Stimulated activated CD4-positive, alpha-beta T cell treated with anti-CD3 and anti-CD28 coated beads, Interleukin-1b, Interleukin-23, amount 100 ng/mL, for 24 hours (primary cell): ENCODE data around the gene KANK2.
"Not testable (repeated sequence)": the region's sequence is repeated elsewhere in the genome, so short reads cannot be mapped to it uniquely, and the experiment has no call there.

Source experiments
- DNase-seq, 4 experiments: peaks; one replicate each; pipeline ENCODE4 v3.0.0-alpha.2; 2020; ENCODE audit warnings: low read depth in 4 of 4, low spot score in 1 of 4

Gene KANK2

DNA sequence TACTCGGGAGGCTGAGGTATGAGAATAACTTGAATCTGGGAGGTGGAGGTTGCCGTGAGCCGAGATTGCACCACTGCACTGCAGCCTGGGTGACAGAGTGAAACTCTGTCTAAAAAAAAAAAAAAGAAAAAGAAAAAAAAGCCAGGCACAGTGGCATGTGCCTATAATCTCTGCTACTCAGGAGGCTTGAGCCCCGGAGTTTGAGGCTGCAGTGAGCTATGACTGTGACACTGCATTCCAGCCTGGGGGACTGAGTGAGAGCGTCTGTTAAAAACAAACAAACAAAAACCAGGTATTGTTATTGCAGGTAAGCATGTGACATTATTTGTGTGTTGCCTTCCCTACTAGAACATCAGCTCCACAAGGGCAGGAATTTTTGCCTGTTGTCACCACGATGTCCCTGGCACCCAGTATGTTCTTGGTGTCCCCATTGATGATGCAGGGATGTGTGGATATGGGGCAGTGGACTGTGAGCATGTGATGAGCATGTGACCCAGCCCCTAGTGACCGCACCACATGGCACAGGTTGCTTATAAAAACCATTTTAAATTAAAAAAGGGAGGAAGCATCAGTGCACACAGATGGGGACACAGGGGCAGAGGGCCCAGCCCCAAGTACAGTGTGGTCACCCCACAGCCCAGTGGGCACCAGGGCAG lies 1.6 kb upstream of the KANK2 start:
- no peak for DNase-seq

DNA sequence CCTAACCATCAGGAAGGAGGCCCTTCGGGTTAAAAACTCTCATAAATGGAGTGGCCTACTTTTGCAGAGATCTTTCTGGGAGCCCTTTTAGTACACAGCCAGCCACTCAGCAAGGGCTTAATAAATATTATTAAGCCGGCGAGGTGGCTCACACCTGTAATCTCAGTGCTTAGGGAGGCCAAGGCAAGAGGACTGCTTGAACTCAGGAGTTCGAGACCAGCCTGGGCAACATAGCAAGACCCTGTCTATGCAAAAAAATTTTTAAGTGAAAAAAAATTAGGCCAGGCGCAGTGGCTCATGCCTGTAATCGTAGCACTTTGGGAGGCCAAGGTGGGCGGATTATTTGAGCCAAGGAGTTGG lies 810 bp upstream of the KANK2 start:
- DNase-seq: no peak

DNA sequence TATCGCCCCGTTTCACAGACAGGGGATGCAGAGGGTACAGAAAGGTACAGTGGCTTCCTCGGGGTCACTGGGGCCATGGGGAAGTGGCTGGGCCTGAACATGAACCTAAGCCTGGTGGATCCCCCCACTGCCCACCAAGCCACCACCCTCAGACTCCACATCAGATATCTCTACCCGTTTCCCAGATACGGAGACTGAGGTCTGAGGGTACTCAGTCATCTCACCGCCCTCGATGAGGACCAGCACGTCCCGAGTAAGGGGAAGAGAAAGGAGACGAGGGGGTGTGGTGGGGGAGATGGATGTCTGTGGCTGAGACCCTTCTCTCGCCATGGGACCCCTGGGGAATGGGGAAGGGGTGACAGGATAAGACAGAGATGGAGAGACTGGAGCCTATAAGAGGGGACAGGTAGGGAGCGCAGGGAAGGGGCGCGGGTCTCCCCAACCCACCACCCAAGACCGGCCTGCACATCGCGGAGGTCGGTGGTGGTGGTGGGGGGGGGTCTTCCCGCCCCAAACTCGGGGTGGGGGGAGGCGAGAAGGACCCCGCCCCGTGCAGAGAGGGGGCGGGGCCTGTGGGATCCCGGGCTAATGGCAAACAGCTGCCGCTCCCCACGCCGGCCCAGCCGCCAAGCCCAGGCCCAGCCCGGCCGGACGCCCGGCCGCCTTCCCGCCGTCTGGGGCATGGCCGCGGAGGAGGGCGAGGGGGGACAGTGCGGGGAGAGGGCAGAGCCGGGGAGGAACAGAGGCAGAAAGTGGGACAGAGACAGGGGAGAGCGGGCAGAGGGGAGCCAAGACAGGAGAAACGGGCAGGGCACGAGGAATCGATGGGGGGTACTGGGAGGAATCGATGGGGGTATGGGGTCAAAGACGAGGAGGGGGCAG lies 698 bp downstream of the KANK2 start:
- no peak for DNase-seq

DNA sequence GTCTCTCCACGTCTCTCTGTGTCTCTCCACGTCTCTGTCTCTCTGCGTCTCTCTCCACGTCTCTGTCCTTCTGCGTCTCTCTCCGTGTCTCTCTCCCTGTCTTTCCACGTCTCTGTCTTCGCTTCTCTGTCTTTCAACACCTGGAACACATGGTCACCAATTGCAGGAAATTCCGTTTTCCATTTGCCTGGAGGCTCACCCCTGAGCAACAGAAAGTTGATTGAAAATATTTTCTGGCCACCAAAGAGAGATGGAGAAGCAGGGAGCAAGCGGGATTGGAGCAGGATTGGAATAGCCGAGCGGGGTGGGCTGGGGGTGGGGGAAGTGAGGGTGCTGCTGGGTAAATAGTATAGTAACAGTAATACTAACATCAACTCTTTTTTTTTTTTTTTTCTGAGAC lies 1.7 kb downstream of the KANK2 start:
- no peak for DNase-seq

DNA sequence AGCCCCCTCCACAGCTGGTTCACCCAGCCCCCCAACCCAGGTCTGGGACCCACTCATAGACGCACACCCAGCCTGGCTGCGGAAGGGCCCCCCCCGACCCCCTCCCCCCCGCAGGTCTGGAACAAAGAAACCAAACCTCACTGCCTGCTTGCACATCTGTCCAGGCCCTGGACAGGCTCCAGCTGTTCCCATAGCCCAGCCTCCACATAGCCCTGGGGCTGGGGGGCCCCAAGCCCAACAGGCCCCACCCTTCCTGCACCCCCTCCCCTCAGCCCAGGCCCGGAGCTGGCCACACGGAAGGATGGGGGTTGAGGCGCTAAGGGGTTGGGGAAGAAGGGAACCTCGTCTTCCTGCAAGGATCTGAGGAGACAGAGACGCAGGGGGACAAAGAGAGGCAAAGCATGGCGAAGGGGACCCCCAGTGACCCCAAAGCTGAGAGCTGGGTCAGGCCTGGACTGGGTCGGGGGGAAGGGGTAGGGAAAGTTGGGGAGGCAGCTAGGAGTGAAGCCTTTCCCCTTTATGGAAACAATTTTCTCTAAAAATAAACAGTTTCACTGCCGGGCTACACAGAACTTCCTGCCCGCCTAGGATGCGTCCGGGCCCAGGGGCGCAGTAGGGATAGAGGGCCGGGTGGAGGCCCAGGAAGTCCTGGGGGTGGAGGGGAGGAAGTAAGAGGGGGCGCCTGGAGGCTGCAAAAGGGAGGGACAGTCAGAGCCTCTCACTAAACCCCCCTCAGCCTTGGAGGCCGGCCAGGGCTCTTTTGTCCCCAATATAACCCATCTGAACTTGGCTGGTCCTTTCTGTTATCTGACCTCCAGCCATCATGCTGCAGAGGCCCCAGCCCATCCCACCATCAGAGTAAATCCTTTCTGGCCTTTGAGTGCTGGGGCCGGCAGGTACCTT lies 2.4 kb downstream of the KANK2 start:
- no peak for DNase-seq

DNA sequence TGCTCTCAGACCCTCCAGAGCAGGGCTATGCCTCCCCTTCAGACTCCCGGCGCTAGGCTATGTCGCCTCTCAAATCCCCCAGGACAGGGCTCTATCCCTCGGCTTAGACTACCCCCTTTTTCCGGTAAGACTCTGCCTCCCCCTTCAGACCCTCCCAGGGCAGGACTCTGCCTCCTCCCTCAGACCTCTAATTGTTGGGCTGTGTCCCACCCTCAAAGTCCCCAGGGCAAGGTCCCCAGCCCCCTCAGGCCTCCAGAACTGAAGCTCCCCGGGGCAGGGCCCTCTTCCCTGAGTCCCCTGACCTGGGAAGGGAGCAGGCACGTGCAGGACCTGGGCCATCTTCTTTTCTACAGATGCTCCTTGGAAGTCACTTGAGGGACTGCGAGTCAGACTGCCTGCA lies 3.2 kb downstream of the KANK2 start:
- no peak for DNase-seq

DNA sequence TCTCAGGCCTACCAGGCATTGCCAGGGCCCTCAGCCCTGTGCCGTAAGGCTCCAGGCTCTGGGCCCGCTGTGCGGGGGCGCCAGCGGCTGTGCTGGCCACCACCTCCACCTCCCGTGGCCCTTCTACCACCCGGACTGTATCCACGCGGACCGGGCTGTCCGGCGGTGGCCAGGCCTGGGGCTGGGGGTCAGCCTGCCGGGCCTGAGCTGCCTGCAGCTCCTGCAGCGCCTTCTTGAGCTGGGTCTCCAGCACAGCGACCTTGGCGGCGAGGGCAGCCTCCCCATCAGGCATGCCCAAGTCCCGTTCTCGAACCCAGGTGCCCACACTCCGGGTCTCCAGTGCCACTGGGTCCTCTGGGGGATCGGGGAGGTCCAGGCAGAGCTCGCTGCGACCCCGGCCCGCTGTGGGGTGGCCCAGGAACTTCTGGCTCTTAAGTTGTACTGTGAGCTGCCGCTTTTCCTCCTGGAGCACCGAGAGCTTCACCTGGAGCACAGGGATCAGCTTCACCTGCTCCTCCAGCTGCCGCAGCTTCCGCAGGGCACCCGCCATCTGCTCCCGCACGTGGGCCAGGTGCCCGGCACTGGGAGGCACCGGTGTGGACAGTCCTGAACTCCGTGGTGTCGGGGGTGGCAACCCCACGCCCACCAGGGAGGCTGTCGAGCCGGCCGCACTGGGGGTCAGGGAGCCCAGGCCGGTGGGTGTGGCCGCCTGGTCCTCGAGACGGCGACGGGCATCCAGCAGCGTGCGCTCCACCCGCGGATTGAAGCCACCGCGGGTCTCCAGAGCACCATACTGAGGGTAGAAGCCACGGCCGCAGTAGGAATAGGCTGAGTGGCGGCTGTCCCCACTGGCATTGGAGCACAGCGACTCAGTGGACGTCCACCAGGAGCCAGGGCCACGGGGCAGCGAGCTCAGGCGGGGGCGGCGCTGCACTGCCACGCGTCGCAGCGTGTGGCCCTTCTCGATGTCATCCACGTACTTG lies 4.1 kb downstream of the KANK2 start:
- DNase-seq: no peak

DNA sequence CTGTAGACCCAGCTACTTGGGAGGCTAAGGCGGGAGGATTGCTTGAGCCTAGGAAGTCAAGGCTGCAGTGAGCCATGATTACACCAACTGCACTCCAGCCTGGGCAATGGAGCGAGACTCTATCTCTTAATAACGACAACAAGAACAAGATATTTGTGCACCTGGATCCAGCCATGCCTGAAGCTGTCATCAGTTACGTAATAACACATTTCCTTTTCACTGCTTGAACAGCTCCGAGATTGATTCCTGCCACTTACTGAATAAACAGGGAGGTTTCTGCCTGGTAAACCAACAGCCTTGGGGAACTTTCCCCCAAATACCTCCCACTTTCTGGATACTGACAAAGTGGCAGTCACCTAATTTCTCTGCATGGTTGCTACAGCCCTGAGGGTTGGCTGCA lies 5.4 kb downstream of the KANK2 start:
- DNase-seq: no peak

DNA sequence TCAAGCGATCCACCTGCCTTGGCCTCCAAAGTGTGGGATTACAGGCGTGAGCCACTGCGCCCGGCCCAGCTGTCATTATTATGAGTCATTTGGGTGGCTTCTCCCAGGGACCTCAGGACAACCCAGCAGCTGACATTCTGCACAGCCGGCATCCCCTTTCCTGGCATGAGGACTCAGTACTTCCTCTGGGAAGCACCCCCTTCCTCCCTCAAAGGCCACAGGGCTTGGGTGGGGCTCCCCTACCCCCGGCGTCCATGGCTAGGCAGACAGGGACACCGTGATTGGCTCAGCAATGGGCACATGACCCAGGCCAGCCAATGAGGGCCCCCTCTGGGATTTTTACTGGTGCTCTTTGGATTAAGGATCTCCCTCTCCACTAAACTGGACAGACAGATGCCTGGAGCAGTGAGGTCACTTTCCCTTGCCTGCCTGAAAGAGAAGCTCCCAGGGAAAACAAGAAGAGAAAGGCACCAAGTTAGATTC lies 6.0 kb downstream of the KANK2 start:
- no peak for DNase-seq

DNA sequence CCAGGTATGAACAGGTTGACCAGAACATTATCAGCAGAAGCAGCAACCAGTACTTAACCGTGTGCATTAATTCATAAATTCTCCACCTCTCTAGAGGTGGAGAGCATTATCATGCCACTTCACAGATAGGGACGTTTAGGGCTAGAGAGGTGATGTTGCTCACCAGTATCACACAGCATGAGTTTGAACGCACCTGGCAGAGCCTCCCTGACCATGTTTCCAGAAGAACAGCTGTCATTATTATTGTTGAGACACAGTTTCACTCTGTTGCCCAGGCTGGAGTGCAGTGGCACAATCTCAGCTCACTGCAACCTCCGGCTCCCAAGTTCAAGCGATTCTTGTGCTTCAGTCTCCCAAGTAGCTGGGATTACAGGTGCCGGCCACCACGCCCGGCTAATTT lies 6.8 kb downstream of the KANK2 start:
- no peak for DNase-seq

DNA sequence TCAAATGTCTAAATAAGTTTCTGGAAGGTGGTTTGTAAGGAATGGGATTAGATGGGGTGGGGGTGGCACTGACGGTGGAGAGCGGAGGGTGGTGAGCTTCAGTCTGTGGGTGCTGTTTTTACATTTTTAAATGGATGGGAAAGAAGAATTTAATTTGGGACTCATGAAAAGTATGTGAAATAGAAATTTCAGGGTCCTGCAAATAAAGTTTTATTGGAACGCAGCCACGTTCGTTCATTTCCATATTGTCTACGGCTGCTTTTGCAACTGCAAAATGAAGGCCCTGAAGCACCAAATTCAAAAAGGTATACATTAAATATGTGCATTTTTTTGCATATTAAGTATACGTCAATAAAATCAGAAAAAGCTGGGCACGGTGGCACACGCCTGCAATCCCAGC lies 9.9 kb downstream of the KANK2 start:
- no peak for DNase-seq

DNA sequence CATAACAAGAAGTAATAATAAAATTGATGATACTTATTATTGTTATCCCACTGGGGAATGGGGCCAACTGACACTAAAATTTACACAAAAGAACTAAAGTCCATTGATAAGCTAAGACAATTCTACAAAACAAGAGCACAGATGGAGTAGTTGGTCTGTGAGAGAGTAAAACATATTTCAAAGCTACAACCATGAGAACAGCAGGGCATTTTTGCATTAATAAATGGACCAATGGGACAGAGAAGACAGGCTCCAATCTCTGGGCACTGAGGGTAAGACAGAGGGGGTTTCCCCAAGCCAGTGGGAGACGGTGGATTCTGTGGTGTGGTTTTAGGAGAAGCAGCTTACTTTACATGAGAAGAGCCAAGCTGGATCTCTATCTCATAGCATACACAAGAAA lies 14.4 kb downstream of the KANK2 start:
- DNase-seq: no peak

DNA sequence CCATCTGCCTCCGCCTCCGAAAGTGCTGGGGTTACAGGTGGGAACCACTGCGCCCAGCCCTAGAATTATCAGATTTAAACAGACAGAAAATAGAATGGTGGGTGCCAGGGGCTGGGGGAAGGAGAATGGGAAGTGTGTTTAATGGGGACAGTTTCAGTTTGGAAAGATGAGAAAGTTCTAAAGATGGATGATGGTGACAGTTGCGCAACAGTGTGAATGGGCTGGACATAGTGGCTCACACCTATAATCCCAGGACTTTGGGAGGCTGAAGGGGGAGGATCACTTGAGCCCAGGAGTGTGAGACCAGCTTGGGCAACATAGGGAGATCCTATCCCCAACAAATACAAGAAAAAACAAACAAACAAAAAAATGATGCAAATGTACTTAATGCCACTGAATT lies 15.9 kb downstream of the KANK2 start:
- no peak for DNase-seq

DNA sequence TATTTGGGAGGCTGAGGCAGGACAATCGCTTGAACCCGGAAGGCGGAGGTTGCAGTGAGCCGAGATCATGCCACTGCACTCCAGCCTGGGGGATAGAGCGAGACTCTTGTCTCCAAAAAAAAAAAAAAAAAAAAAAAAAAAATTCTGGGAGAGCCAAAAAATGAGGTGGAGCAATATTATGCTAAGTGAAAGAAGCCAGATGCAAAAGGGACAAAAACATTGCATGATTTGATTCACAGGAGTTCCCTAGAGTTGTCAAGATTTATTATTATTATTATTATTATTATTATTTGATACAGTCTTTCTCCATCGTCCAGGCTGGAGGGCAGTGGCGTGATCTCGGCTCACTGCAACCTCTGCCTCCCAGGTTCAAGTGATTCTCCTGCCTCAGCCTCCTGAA lies 16.4 kb downstream of the KANK2 start:
- DNase-seq: not testable (repeated sequence)

DNA sequence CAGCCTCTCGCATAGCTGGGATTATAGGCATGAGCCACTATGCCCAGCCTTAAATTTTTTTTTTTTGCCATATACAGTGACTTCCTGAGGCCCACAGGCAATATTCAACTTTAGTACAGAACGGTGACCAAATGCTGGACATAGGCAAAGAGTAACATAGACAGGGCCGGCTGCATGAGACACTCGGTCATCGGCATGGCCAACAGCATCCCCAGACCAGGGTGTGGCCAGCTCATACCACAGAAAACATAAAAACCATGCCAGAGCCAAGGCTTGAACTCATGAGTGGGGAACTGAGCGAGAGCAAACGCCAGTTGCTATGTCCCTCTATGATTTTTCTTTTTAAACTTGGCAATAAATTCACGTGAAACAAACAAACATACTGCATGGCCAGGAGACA lies 17.0 kb downstream of the KANK2 start:
- no peak for DNase-seq

DNA sequence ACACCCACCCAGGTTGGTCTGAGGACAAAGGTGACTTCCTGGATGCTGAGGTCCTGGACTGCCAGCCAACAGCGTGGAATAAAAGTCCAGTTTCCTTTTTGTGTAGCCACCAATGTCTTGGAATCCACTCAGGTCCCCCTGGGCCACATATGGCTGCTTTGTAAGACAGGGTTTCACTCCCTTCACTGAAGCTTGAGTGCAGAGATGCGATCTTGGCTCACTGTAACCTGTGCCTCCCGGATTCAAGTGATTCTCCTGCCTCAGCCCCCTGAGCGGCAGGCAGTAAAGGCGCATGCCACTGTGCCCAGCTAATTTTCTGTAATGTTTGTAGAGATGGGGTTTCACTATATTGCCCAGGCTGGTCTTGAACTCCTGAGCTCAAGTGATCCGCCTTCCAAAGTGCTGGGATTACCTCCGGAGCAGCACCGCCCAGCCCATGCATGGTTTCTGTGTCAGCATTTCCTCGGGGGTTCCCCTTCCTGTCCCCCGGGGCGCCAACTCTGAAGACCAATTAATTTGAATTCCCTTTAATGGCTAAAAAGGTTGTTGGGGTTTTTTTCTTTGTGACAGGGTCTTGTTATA lies 17.5 kb downstream of the KANK2 start:
- no peak for DNase-seq

DNA sequence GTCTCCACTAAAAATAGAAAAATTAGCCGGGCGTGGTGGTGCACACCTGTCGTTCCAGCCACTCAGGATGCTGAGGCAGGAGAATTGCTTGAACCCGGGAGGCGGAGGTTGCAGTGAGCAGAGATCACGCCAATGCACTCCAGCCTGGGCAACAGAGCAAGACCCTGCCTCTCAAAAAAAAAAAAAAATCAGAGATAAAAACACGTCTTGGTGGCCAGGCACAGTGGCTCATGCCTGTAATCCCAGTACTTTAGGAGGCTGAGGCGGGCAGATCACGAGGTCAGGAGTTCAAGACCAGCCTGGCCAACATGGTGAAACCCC lies 18.2 kb downstream of the KANK2 start:
- not testable (repeated sequence) for DNase-seq

DNA sequence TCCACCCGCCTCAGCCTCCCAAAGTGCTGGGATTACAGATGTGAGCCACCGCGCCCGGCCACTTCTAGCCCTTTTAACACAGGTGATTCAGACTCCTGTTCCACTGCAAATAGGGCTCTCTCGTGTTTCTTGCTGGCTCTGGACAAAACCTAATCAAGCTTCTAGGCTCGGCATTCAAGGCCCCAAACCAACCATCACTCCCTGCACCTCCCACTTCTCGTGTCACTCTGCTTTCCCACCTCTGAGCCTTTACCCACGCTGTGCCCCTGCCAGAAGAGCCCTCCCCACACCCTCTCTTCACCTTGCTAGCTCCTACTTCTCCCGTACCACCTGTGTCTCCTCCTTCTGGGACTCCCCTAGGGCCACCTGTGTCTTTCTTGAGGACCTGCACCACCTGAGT lies 19.8 kb downstream of the KANK2 start:
- no peak for DNase-seq

DNA sequence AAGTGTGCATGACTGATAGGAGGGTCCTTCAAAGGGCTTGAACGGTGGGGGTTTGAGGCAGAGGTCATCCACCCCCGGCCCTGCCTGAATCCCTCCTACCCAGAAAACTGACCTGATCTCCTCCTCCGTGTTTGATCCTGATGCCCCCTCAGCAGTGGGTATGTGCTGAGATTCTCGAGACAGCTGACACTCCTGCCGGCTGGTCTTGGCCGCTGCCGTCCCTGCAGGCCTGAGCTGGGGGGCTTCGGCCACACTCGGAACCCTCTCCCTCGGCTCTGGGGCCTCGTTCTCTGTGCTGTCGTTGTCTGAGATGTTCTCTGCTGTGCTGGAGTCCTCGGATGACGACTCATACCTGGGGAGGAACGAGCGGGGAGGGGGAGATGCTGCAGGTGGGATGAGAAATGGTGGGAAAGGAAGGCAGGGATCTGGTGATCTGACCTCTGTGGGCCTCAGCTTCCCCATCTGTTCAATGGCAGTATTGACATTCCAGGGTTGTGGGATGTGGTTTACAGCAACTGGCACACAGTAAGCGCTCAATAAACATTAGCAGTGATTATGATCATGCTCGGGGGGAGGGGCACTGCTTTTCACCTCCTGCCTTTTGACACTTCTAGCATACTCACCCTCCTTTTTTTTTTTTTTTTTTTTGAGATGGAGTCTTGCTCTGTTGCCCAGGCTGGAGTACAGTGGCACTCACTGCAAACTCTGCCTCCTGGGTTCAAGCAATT lies 20.7 kb downstream of the KANK2 start:
- no peak for DNase-seq

DNA sequence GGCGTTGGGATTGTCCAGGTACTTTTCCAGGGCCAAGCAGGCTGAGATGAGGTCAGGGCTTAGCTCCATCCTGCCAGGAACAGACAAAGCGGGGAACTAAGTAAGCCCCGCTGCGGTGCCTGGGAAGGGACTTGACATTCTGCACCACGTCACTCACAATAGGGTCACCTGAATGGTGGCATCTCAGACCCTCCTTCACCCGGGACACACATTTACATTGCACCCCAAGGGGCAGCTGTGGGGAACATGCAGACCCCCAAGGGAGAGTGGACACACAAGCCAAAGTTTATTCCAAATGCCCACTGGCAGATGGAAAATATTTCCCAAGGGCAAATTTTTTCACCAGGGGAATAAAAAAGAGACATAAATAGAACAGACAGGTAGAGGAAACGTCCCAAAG lies 21.4 kb downstream of the KANK2 start:
- DNase-seq: no peak
